ENCODE results near the gene TSHZ2.

Gene TSHZ2

DNA sequence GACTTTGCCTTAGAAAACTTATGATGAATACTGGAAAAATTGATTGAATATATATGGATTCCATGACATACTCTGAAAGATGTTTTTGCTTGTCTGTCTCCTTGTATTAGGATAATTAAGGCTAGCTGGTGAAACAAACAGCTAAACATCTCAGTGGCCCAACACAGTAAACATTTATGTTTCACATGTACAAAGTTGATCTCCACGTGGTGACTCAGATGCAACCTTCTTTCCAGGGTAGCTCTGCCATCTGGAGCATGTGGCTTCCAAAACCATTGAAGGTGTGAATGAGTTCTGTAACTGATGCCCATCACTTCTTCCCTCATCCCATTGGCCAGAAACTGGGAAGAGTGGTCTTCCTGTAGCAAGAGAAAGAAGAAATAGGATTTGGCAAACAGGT, 196.3 kb downstream of the TSHZ2 start:
- Histone ChIP-seq H3K14ac (ENCODE audit: low read length in 2 of 2) (no peak overlapping the region), H4K91ac (ENCODE audit: low read length) (no peak overlapping the region), H3K4me3 (ENCODE audit: insufficient read depth in 1 of 2, low read depth in 1 of 2, low read length in 2 of 2) (no peak overlapping the region), H4K8ac (ENCODE audit: low read length) (no peak overlapping the region), H2BK15ac (ENCODE audit: low read depth, poor library complexity, severe bottlenecking) (no peak overlapping the region), H3K18ac (ENCODE audit: low read depth in 1 of 2, low read length in 2 of 2) (no peak overlapping the region), H2AK5ac (ENCODE audit: low read length, severe bottlenecking) (no peak overlapping the region), H2BK5ac (ENCODE audit: low read depth, low read length, poor library complexity, severe bottlenecking) (no peak overlapping the region), H2BK12ac (ENCODE audit: low read length in 2 of 2) (no peak overlapping the region), H3K9me3 (ENCODE audit: control insufficient read depth, low read length) (no peaks in the 10 kb centered on the region), H3K27me3 (ENCODE audit: control insufficient read depth in 1 of 2, insufficient read depth in 1 of 2, low read length in 2 of 2) (no peaks in the 10 kb centered on the region), H3K4me1 (ENCODE audit: control insufficient read depth, insufficient read depth, low read depth, low read length) (no peaks in the 10 kb centered on the region), H3K4me2 (ENCODE audit: low read length, poor library complexity, severe bottlenecking) (no peak overlapping the region), H2BK120ac (ENCODE audit: low read depth, low read length) (no peak overlapping the region), H3K79me1 (replicated peaks; ENCODE audit: low read length, poor library complexity, severe bottlenecking) (no peaks in the 10 kb centered on the region), H2AFZ (ENCODE audit: low read depth, low read length) (no peak overlapping the region), H3K9ac (ENCODE audit: low read length) (no peak overlapping the region), H3K23ac (ENCODE audit: low read length in 2 of 2) (no peak overlapping the region), H3K36me3 (ENCODE audit: control insufficient read depth in 1 of 2, insufficient read depth in 2 of 2, low read depth in 1 of 2, low read length in 2 of 2) (no peaks in the 10 kb centered on the region), H3K4ac (ENCODE audit: low read depth in 1 of 2, low read length in 2 of 2) (no peak overlapping the region), H3K27ac (ENCODE audit: low read length, poor library complexity, severe bottlenecking) (no peak overlapping the region)
- no peak for DNase-seq
- no CpG with 5 or more reads among the region's 1 CpG for WGBS

DNA sequence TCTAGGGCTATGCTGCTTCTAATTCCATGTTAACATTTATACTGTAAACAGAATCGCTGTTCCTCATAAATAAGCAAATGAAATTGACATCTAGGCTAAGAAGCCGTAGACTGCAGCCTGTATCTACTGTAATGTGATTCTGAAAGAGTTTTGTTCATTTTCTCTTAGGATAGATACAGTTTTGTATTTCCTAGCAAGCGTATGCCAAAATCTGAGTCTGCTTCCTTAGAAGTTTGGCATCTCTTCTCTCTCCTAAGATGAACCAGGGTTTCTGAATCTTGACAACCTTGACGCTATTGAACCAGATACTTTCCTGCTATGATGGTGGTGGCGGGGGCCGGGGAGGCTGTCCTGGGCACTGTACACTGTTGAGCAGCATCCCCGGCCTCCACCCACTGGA, 198.0 kb downstream of the TSHZ2 start:
- H2BK12ac ChIP-seq (ENCODE audit: low read length in 2 of 2): no peak overlapping the region
- H3K27ac ChIP-seq (ENCODE audit: low read length, poor library complexity, severe bottlenecking): no peak overlapping the region
- no peak overlapping the region for H3K9ac ChIP-seq (ENCODE audit: low read length)
- H3K4me3 ChIP-seq (ENCODE audit: insufficient read depth in 1 of 2, low read depth in 1 of 2, low read length in 2 of 2): no peak overlapping the region
- no peak overlapping the region for H4K91ac ChIP-seq (ENCODE audit: low read length)
- no peak overlapping the region for H3K18ac ChIP-seq (ENCODE audit: low read depth in 1 of 2, low read length in 2 of 2)
- 96% methylated on average over 6 of the region's 7 CpGs for WGBS
- no peak for DNase-seq
- H3K79me1 ChIP-seq (replicated peaks; ENCODE audit: low read length, poor library complexity, severe bottlenecking): no peaks in the 10 kb centered on the region
- no peaks in the 10 kb centered on the region for H3K9me3 ChIP-seq (ENCODE audit: control insufficient read depth, low read length)
- H3K4me1 ChIP-seq (ENCODE audit: control insufficient read depth, insufficient read depth, low read depth, low read length): no peaks in the 10 kb centered on the region
- H2BK15ac ChIP-seq (ENCODE audit: low read depth, poor library complexity, severe bottlenecking): no peak overlapping the region
- H3K4me2 ChIP-seq (ENCODE audit: low read length, poor library complexity, severe bottlenecking): no peak overlapping the region
- no peak overlapping the region for H2BK120ac ChIP-seq (ENCODE audit: low read depth, low read length)
- H3K14ac ChIP-seq (ENCODE audit: low read length in 2 of 2): no peak overlapping the region
- H2AK5ac ChIP-seq (ENCODE audit: low read length, severe bottlenecking): no peak overlapping the region
- H3K23ac ChIP-seq (ENCODE audit: low read length in 2 of 2): no peak overlapping the region
- no peaks in the 10 kb centered on the region for H3K36me3 ChIP-seq (ENCODE audit: control insufficient read depth in 1 of 2, insufficient read depth in 2 of 2, low read depth in 1 of 2, low read length in 2 of 2)
- H3K27me3 ChIP-seq (ENCODE audit: control insufficient read depth in 1 of 2, insufficient read depth in 1 of 2, low read length in 2 of 2): no peaks in the 10 kb centered on the region
- no peak overlapping the region for H4K8ac ChIP-seq (ENCODE audit: low read length)
- no peak overlapping the region for H2AFZ ChIP-seq (ENCODE audit: low read depth, low read length)
- no peak overlapping the region for H2BK5ac ChIP-seq (ENCODE audit: low read depth, low read length, poor library complexity, severe bottlenecking)
- no peak overlapping the region for H3K4ac ChIP-seq (ENCODE audit: low read depth in 1 of 2, low read length in 2 of 2)

DNA sequence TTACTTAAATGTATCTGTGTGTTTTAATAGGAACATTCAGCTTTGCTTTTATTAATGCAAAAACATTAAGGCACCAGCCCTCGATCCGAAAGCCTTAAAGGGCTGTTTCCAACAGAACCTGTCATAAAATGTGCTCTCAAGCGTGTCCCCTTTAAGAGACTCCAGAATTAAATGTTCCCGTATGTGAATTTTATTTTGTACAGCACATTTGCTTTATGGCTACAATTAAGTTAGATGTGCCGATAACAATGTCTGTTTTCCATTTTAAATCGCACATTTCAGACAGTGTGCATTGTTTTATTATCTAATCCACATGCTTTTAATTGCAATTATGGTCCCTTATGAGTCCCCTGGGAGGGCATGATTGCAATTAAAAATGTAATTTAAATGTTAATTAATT, 198.9 kb downstream of the TSHZ2 start:
- H4K91ac ChIP-seq (ENCODE audit: low read length): no peak overlapping the region
- no peak overlapping the region for H2AFZ ChIP-seq (ENCODE audit: low read depth, low read length)
- H3K27me3 ChIP-seq (ENCODE audit: control insufficient read depth in 1 of 2, insufficient read depth in 1 of 2, low read length in 2 of 2): no peaks in the 10 kb centered on the region
- H3K79me1 ChIP-seq (replicated peaks; ENCODE audit: low read length, poor library complexity, severe bottlenecking): no peaks in the 10 kb centered on the region
- H3K36me3 ChIP-seq (ENCODE audit: control insufficient read depth in 1 of 2, insufficient read depth in 2 of 2, low read depth in 1 of 2, low read length in 2 of 2): no peaks in the 10 kb centered on the region
- no peak overlapping the region for H3K18ac ChIP-seq (ENCODE audit: low read depth in 1 of 2, low read length in 2 of 2)
- H2BK5ac ChIP-seq (ENCODE audit: low read depth, low read length, poor library complexity, severe bottlenecking): no peak overlapping the region
- DNase-seq: no peak
- H3K4me3 ChIP-seq (ENCODE audit: insufficient read depth in 1 of 2, low read depth in 1 of 2, low read length in 2 of 2): no peak overlapping the region
- H3K4ac ChIP-seq (ENCODE audit: low read depth in 1 of 2, low read length in 2 of 2): no peak overlapping the region
- H3K23ac ChIP-seq (ENCODE audit: low read length in 2 of 2): no peak overlapping the region
- H3K14ac ChIP-seq (ENCODE audit: low read length in 2 of 2): no peak overlapping the region
- WGBS: 100% methylated on average over 5 of the region's 6 CpGs
- no peaks in the 10 kb centered on the region for H3K9me3 ChIP-seq (ENCODE audit: control insufficient read depth, low read length)
- no peaks in the 10 kb centered on the region for H3K4me1 ChIP-seq (ENCODE audit: control insufficient read depth, insufficient read depth, low read depth, low read length)
- no peak overlapping the region for H2BK15ac ChIP-seq (ENCODE audit: low read depth, poor library complexity, severe bottlenecking)
- no peak overlapping the region for H4K8ac ChIP-seq (ENCODE audit: low read length)
- no peak overlapping the region for H2AK5ac ChIP-seq (ENCODE audit: low read length, severe bottlenecking)
- no peak overlapping the region for H3K4me2 ChIP-seq (ENCODE audit: low read length, poor library complexity, severe bottlenecking)
- H2BK120ac ChIP-seq (ENCODE audit: low read depth, low read length): no peak overlapping the region
- peak overlapping the region; percentile 5 for H3K9ac ChIP-seq (ENCODE audit: low read length)
- no peak overlapping the region for H2BK12ac ChIP-seq (ENCODE audit: low read length in 2 of 2)
- H3K27ac ChIP-seq (ENCODE audit: low read length, poor library complexity, severe bottlenecking): no peak overlapping the region

DNA sequence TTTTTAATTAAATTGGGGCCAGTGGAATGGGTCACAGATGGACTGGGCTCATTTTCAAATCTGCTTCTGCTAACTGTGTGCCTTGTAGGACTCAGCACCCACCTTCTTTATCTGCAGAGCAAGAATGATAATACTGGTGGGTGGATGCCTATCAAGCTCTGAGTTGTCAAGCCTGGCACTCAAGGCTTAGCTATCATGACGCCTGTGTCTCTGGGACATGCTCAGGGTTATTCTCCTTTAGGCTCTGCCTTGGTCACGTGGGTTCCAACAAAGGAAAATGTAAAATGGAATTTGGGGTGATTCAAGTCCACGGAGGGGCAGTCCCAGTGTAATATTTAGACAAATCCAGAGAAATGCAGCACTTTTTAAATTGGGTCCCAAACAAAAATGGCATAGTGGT, 202.3 kb downstream of the TSHZ2 start:
- H2AFZ ChIP-seq (ENCODE audit: low read depth, low read length): no peak overlapping the region
- no peak overlapping the region for H2BK15ac ChIP-seq (ENCODE audit: low read depth, poor library complexity, severe bottlenecking)
- H3K27me3 ChIP-seq (ENCODE audit: control insufficient read depth in 1 of 2, insufficient read depth in 1 of 2, low read length in 2 of 2): no peaks in the 10 kb centered on the region
- H3K9ac ChIP-seq (ENCODE audit: low read length): no peak overlapping the region
- peaks cover 0 to 10% of the 10 kb centered on the region in 2 experiments for H3K36me3 ChIP-seq (ENCODE audit: control insufficient read depth in 1 of 2, insufficient read depth in 2 of 2, low read depth in 1 of 2, low read length in 2 of 2)
- H3K9me3 ChIP-seq (ENCODE audit: control insufficient read depth, low read length): no peaks in the 10 kb centered on the region
- 86% methylated on average over 3 of the region's 3 CpGs for WGBS
- H3K4ac ChIP-seq (ENCODE audit: low read depth in 1 of 2, low read length in 2 of 2): no peak overlapping the region
- no peak overlapping the region for H3K18ac ChIP-seq (ENCODE audit: low read depth in 1 of 2, low read length in 2 of 2)
- no peak overlapping the region for H3K27ac ChIP-seq (ENCODE audit: low read length, poor library complexity, severe bottlenecking)
- no peak overlapping the region for H3K23ac ChIP-seq (ENCODE audit: low read length in 2 of 2)
- H2BK120ac ChIP-seq (ENCODE audit: low read depth, low read length): no peak overlapping the region
- no peak overlapping the region for H2BK5ac ChIP-seq (ENCODE audit: low read depth, low read length, poor library complexity, severe bottlenecking)
- no peaks in the 10 kb centered on the region for H3K79me1 ChIP-seq (replicated peaks; ENCODE audit: low read length, poor library complexity, severe bottlenecking)
- H2AK5ac ChIP-seq (ENCODE audit: low read length, severe bottlenecking): no peak overlapping the region
- no peak overlapping the region for H4K91ac ChIP-seq (ENCODE audit: low read length)
- no peak for DNase-seq
- no peak overlapping the region for H2BK12ac ChIP-seq (ENCODE audit: low read length in 2 of 2)
- H3K4me1 ChIP-seq (ENCODE audit: control insufficient read depth, insufficient read depth, low read depth, low read length): no peaks in the 10 kb centered on the region
- H4K8ac ChIP-seq (ENCODE audit: low read length): no peak overlapping the region
- H3K14ac ChIP-seq (ENCODE audit: low read length in 2 of 2): no peak overlapping the region
- H3K4me2 ChIP-seq (ENCODE audit: low read length, poor library complexity, severe bottlenecking): no peak overlapping the region
- H3K4me3 ChIP-seq (ENCODE audit: insufficient read depth in 1 of 2, low read depth in 1 of 2, low read length in 2 of 2): no peak overlapping the region

Data from mesenchymal stem cell (in vitro differentiated cells and primary cell).